PFSK-1 (cell line): ENCODE data around the gene AMOTL1.

Experiments used
- POLR2AphosphoS5 ChIP-seq: IDR thresholded peaks from 2 replicates; pipeline ENCODE4 v1.6.1; 2012; ENCODE audit warnings: low read depth, mild to moderate bottlenecking, control low read depth, low read length, moderate library complexity
- TAF1 ChIP-seq: IDR thresholded peaks from 2 replicates; pipeline ENCODE4 v1.6.1; 2012; ENCODE audit warnings: low read length, control low read depth, borderline replicate concordance; ENCODE audit not compliant: insufficient read depth

DNA sequence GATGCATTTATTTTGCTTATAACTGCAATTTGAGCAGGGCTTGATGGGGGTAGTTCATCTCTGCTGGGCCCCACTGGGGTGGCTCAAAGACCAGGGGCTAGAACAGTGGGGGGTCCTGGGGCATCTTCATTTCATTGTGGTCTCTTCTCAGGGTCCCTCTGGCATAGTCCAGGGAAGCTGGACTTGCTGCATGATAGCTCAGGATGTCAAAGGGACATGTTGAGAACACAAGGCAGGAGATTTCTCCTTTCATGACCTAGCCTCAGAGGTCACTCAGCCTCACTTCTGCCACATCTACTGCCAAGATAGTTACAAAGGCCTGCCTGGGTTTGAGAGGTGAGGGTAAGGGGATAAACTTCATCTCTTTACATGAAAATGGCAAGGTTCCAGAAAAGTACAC, 115.7 kb downstream of the AMOTL1 start:
- TF ChIP-seq TAF1, result no peak
- TF ChIP-seq POLR2AphosphoS5, result peak; percentile 44; the same call in 1 of the 2 replicates
